H9 (cell line): ENCODE data around the gene KANK2. TPM values are rescaled to one million over a fixed set of nuclear protein-coding genes. Genes with fewer than 3 reads are reported as not detected.

Experiments used
- DNase-seq: peaks from one replicate; pipeline ENCODE4 v3.0.0-alpha.2; 2017
- H2AFZ ChIP-seq: one replicate; pipeline ENCODE4 v1.6.1; 2013; ENCODE audit warnings: mild to moderate bottlenecking, low read length, control low read depth, moderate library complexity
- H2AK5ac ChIP-seq: 2 replicates; pipeline ENCODE4 v1.6.1; 2013; ENCODE audit warnings: low read length, control low read depth, mixed read lengths; ENCODE audit not compliant: insufficient read length
- H2BK120ac ChIP-seq: one replicate; pipeline ENCODE4 v1.6.1; 2013; ENCODE audit warnings: low read depth, mild to moderate bottlenecking, low read length, control low read depth, inconsistent platforms; ENCODE audit not compliant: poor library complexity, severe bottlenecking
- H2BK12ac ChIP-seq: 2 replicates; pipeline ENCODE4 v1.6.1; 2013; ENCODE audit warnings: low read length, control low read depth, mixed read lengths, low read depth; ENCODE audit not compliant: insufficient read length
- H2BK15ac ChIP-seq: 2 replicates; pipeline ENCODE4 v1.6.1; 2013; ENCODE audit warnings: low read depth, low read length, control low read depth
- H2BK20ac ChIP-seq: one replicate; pipeline ENCODE4 v1.6.1; 2013; ENCODE audit warnings: low read depth, mild to moderate bottlenecking, low read length, control low read depth, inconsistent platforms; ENCODE audit not compliant: poor library complexity, severe bottlenecking
- H2BK5ac ChIP-seq: 2 replicates; pipeline ENCODE4 v1.6.1; 2013; ENCODE audit warnings: low read length, control low read depth, mixed read lengths; ENCODE audit not compliant: insufficient read length
- H3K14ac ChIP-seq: 2 replicates; pipeline ENCODE4 v1.6.1; 2013; ENCODE audit warnings: low read length, control low read depth; ENCODE audit not compliant: insufficient read depth
- H3K18ac ChIP-seq: 2 replicates; pipeline ENCODE4 v1.6.1; 2013; ENCODE audit warnings: low read depth, mild to moderate bottlenecking, mixed read lengths, low read length, control low read depth; ENCODE audit not compliant: insufficient read length
- H3K23ac ChIP-seq: 2 replicates; pipeline ENCODE4 v1.6.1; 2013; ENCODE audit warnings: low read length, control low read depth, mixed read lengths, low read depth; ENCODE audit not compliant: insufficient read length
- H3K23me2 ChIP-seq: 2 replicates; pipeline ENCODE4 v1.6.1; 2013; ENCODE audit warnings: low read depth, mild to moderate bottlenecking, mixed read lengths, low read length, control low read depth; ENCODE audit not compliant: insufficient read length, poor library complexity, severe bottlenecking
- H3K27ac ChIP-seq: 2 replicates; pipeline ENCODE4 v1.5.1; 2013; ENCODE audit warnings: low read length, control low read depth, mixed read lengths, low read depth; ENCODE audit not compliant: insufficient read length
- H3K27me3 ChIP-seq: 2 replicates; pipeline ENCODE4 v1.6.1; 2013; ENCODE audit warnings: low read length, control low read depth, inconsistent platforms; ENCODE audit not compliant: insufficient read depth
- H3K4ac ChIP-seq: 2 replicates; pipeline ENCODE4 v1.6.1; 2013; ENCODE audit warnings: low read depth, mild to moderate bottlenecking, control low read depth, inconsistent platforms, low read length, moderate library complexity
- H3K4me1 ChIP-seq: 2 replicates; pipeline ENCODE4 v1.6.1; 2013; ENCODE audit warnings: low read length, control low read depth, inconsistent platforms; ENCODE audit not compliant: insufficient read depth
- H3K4me2 ChIP-seq: 2 replicates; pipeline ENCODE4 v1.6.1; 2013; ENCODE audit warnings: low read length, control low read depth, mixed read lengths; ENCODE audit not compliant: insufficient read length, insufficient read depth
- H3K56ac ChIP-seq: 2 replicates; pipeline ENCODE4 v1.6.1; 2013; ENCODE audit warnings: low read depth, mild to moderate bottlenecking, mixed read lengths, low read length, control low read depth; ENCODE audit not compliant: insufficient read length
- H3K79me1 ChIP-seq: 2 replicates; pipeline ENCODE4 v1.6.1; 2013; ENCODE audit warnings: low read depth, mild to moderate bottlenecking, moderate library complexity, low read length, control low read depth, inconsistent platforms; ENCODE audit not compliant: insufficient read depth, poor library complexity, severe bottlenecking
- H3K79me2 ChIP-seq: 2 replicates; pipeline ENCODE4 v1.6.1; 2013; ENCODE audit warnings: low read length, control low read depth, inconsistent platforms; ENCODE audit not compliant: insufficient read depth
- H3K9ac ChIP-seq: 2 replicates; pipeline ENCODE4 v1.6.1; 2013; ENCODE audit warnings: low read length, control low read depth, mixed read lengths; ENCODE audit not compliant: insufficient read length; ENCODE audit errors: extremely low read depth
- H3K9me3 ChIP-seq: one replicate; pipeline ENCODE4 v1.6.1; 2013; ENCODE audit warnings: low read depth, low read length, inconsistent platforms; ENCODE audit not compliant: control insufficient read depth
- H3T11ph ChIP-seq: one replicate; pipeline ENCODE4 v1.6.1; 2013; ENCODE audit warnings: mild to moderate bottlenecking, low read length, control low read depth, inconsistent platforms
- H4K20me1 ChIP-seq: one replicate; pipeline ENCODE4 v1.6.1; 2013; ENCODE audit not compliant: control insufficient read depth, insufficient read length, insufficient read depth
- H4K5ac ChIP-seq: 2 replicates; pipeline ENCODE4 v1.6.1; 2013; ENCODE audit warnings: low read depth, mild to moderate bottlenecking, mixed read lengths, low read length, control low read depth; ENCODE audit not compliant: insufficient read length
- H4K8ac ChIP-seq: replicated peaks from 2 replicates; pipeline ENCODE4 v1.6.1; 2013; ENCODE audit warnings: low read length, control low read depth, mixed read lengths, low read depth; ENCODE audit not compliant: insufficient read length
- H4K91ac ChIP-seq: 2 replicates; pipeline ENCODE4 v1.6.1; 2013; ENCODE audit warnings: low read depth, mild to moderate bottlenecking, moderate library complexity, mixed read lengths, low read length, control low read depth; ENCODE audit not compliant: insufficient read length
- H3K27ac Mint-ChIP-seq, 3 experiments: 2 replicates in 2 of 3; 3 replicates in 1 of 3; pipeline ENCODE4 v1.8.0; 2020 to 2021; ENCODE audit warnings: mixed read lengths in 3 of 3, mild to moderate bottlenecking in 1 of 3, moderate library complexity in 1 of 3
- H3K27me3 Mint-ChIP-seq: 2 replicates; pipeline ENCODE4 v1.8.0; 2021; ENCODE audit warnings: low read depth, mild to moderate bottlenecking, moderate library complexity, mixed read lengths
- H3K36me3 Mint-ChIP-seq, 3 experiments: 2 replicates in 2 of 3; 3 replicates in 1 of 3; pipeline ENCODE4 v1.8.0; 2020 to 2021; ENCODE audit warnings: low read depth in 3 of 3, mixed read lengths in 3 of 3; ENCODE audit not compliant: insufficient read depth in 1 of 3
- H3K4me1 Mint-ChIP-seq, 2 experiments: 2 replicates each; pipeline ENCODE4 v1.8.0; 2020; ENCODE audit warnings: mixed read lengths in 2 of 2
- H3K4me3 Mint-ChIP-seq, 2 experiments: 2 replicates in 1 of 2; 3 replicates in 1 of 2; pipeline ENCODE4 v1.8.0; 2020 to 2021; ENCODE audit warnings: mild to moderate bottlenecking in 2 of 2, mixed read lengths in 2 of 2, moderate library complexity in 1 of 2
- H3K9me3 Mint-ChIP-seq, 2 experiments: 2 replicates in 1 of 2; 3 replicates in 1 of 2; pipeline ENCODE4 v1.8.0; 2020; ENCODE audit warnings: mild to moderate bottlenecking in 2 of 2, mixed read lengths in 2 of 2, moderate library complexity in 1 of 2
- CTCF ChIP-seq: fragments of 200-600 bp; sonication (generic); conservative IDR thresholded peaks from 3 replicates; pipeline ENCODE4 v1.8.0; 2021; ENCODE audit warnings: antibody characterized with exemption, mild to moderate bottlenecking
- WGBS: extraction: QIAGEN DNeasy Blood & Tissue Kit; methylation state at CpG from one replicate; pipeline ENCODE4 v1.1.7; 2013; ENCODE audit warnings: missing lambda C conversion rate, low lambda C conversion rate, mixed read lengths; ENCODE audit not compliant: insufficient read length; ENCODE audit errors: extremely low coverage; 5-methylcytosine and 5-hydroxymethylcytosine counted together
- total RNA-seq: library from RNA; stranded (reverse); gene quantifications from 2 replicates; pipeline ENCODE4 v1.2.1, GENCODE V29; 2021

Gene KANK2
- total RNA-seq, 1 experiment from 2014 or later: 42.0 TPM

- H3K4me1 Mint-ChIP-seq: no peaks in the 10 kb centered on the region
- no peak overlapping the region for H3K9ac ChIP-seq
- H4K5ac ChIP-seq: no peak overlapping the region
- no peaks in the 10 kb centered on the region for H3K27me3 ChIP-seq
- no peak overlapping the region for H3K4ac ChIP-seq
- H2BK15ac ChIP-seq: no peak overlapping the region
- H3K79me1 ChIP-seq: no peaks in the 10 kb centered on the region
- no peaks in the 10 kb centered on the region for H3K79me2 ChIP-seq
- no peaks in the 10 kb centered on the region for H3K23me2 ChIP-seq
- no peak overlapping the region for H4K91ac ChIP-seq
- no peak overlapping the region for H3K27ac ChIP-seq
- H3K27me3 Mint-ChIP-seq: no peaks in the 10 kb centered on the region
- no peak for DNase-seq
- H2BK5ac ChIP-seq: no peak overlapping the region
- no peak overlapping the region for H3K14ac ChIP-seq
- H3K23ac ChIP-seq: no peak overlapping the region
- no peaks in the 10 kb centered on the region for H3K9me3 Mint-ChIP-seq
- H3K56ac ChIP-seq: no peak overlapping the region
- no peak overlapping the region for H2BK12ac ChIP-seq
- H3K4me2 ChIP-seq: no peak overlapping the region
- no peak overlapping the region for H4K8ac ChIP-seq
- no peaks in the 10 kb centered on the region for H3K9me3 ChIP-seq
- no peak overlapping the region for H3K4me3 Mint-ChIP-seq
- no peak overlapping the region for H3K18ac ChIP-seq
- no peak overlapping the region for H2BK20ac ChIP-seq
- H3K4me1 ChIP-seq: no peaks in the 10 kb centered on the region
- WGBS: no CpG with 5 or more reads among the region's 1 CpG
- H2AFZ ChIP-seq: no peak overlapping the region
- no peak overlapping the region for H3T11ph ChIP-seq
- no peak overlapping the region for H2AK5ac ChIP-seq
- peaks cover 14 to 54% (median 44%) of the 10 kb centered on the region in 3 experiments; a peak in 6 of 7 replicates for H3K36me3 Mint-ChIP-seq
- H4K20me1 ChIP-seq: no peaks in the 10 kb centered on the region
- H3K27ac Mint-ChIP-seq: no peak overlapping the region
- TF ChIP-seq CTCF: no peak
- H2BK120ac ChIP-seq: no peak overlapping the region
Measured at GRCh38 chr19:11210656-11210928, 13.2 kb upstream of the KANK2 start.
